K562 (cell line): ENCODE measurements around the gene GLIS2. TPM values are rescaled to one million over a fixed set of nuclear protein-coding genes. Genes with fewer than 3 reads are reported as not detected.
A peak's percentile ranks its signal among the peaks of the same experiment; 100 is the strongest.

Experiments
- CAMTA2 ChIP-seq: fragments of 250-450 bp; sonication (Bioruptor Pico); conservative IDR thresholded peaks from 2 replicates; pipeline ENCODE4 v1.5.1; 2022
- HDGF ChIP-seq: fragments of 450-650 bp; IDR thresholded peaks from 2 replicates; pipeline ENCODE4 v1.6.1; 2016
- ILK ChIP-seq: fragments of 450-650 bp; IDR thresholded peaks from 2 replicates; pipeline ENCODE4 v1.6.1; 2016; ENCODE audit warnings: missing genetic modification characterization, low read depth, mild to moderate bottlenecking, missing compliant biosample characterization, moderate library complexity, borderline replicate concordance
- MAZ ChIP-seq, 2 experiments: fragments of 450-650 bp in 1 of 2; sonication (generic) in 1 of 2; formaldehyde crosslinking; IDR thresholded peaks in 1 of 2; conservative IDR thresholded peaks in 1 of 2; 2 replicates each; pipeline versions ENCODE4 v1.4.0 to v1.5.0; 2020; ENCODE audit warnings: mild to moderate bottlenecking in 1 of 2, missing genetic modification reagents in 1 of 2
- MTA3 ChIP-seq: fragments of 450-650 bp; formaldehyde crosslinking; IDR thresholded peaks from 2 replicates; pipeline ENCODE4 v1.6.1; 2017; ENCODE audit warnings: mild to moderate bottlenecking, borderline replicate concordance
- MTF1 ChIP-seq: fragments of 250-450 bp; sonication (Bioruptor Pico); IDR thresholded peaks from 2 replicates; pipeline ENCODE4 v1.9.0; 2021; ENCODE audit warnings: moderate library complexity, mild to moderate bottlenecking, inconsistent platforms, borderline replicate concordance
- NR4A1 ChIP-seq, 2 experiments: fragments of 250-450 bp in 1 of 2; fragments of 450-650 bp in 1 of 2; sonication (Bioruptor Pico) in 1 of 2; IDR thresholded peaks; 2 replicates each; pipeline versions ENCODE4 v1.4.0 to v1.6.1; 2016 to 2020; ENCODE audit warnings: mild to moderate bottlenecking in 2 of 2, missing compliant biosample characterization in 1 of 2, missing genetic modification characterization in 1 of 2, moderate library complexity in 1 of 2
- OTX1 ChIP-seq: fragments of 450-650 bp; formaldehyde crosslinking; IDR thresholded peaks from 2 replicates; pipeline ENCODE4 v1.4.0; 2022; ENCODE audit warnings: mild to moderate bottlenecking
- POLR2G ChIP-seq: fragments of 200-400 bp; formaldehyde crosslinking; IDR thresholded peaks from 2 replicates; pipeline ENCODE4 v1.6.1; 2017; ENCODE audit warnings: low read depth, mild to moderate bottlenecking, antibody characterized with exemption, low read length, moderate library complexity
- PRMT5 ChIP-seq: sonication (generic); formaldehyde crosslinking; IDR thresholded peaks from 2 replicates; pipeline ENCODE4 v1.5.0; 2020; ENCODE audit warnings: missing genetic modification reagents
- REST ChIP-seq, 2 experiments: fragments of 450-650 bp; formaldehyde crosslinking in 1 of 2; IDR thresholded peaks; 2 replicates each; pipeline versions ENCODE4 v1.4.0 to v1.6.1; 2014 to 2020; ENCODE audit warnings: mild to moderate bottlenecking in 2 of 2, borderline replicate concordance in 1 of 2, low read depth in 1 of 2
- RHOXF2B ChIP-seq: fragments of 250-450 bp; sonication (Bioruptor Pico); conservative IDR thresholded peaks from 2 replicates; pipeline ENCODE4 v1.5.1; 2021
- SOX6 ChIP-seq: fragments of 450-650 bp; IDR thresholded peaks from 2 replicates; pipeline ENCODE4 v1.6.1; 2014; ENCODE audit warnings: mild to moderate bottlenecking
- THRA ChIP-seq: fragments of 450-650 bp; IDR thresholded peaks from 2 replicates; pipeline ENCODE4 v1.6.1; 2017; ENCODE audit warnings: mild to moderate bottlenecking, moderate library complexity
- ZC3H8 ChIP-seq: fragments of 450-650 bp; IDR thresholded peaks from 2 replicates; pipeline ENCODE4 v1.6.1; 2017
- ZFP91 ChIP-seq: sonication (generic); formaldehyde crosslinking; IDR thresholded peaks from 2 replicates; pipeline ENCODE4 v1.8.0; 2022; ENCODE audit warnings: mild to moderate bottlenecking, missing genetic modification reagents
- ZNF584 ChIP-seq: fragments of 200-800 bp; sonication (Bioruptor generic); IDR thresholded peaks from 2 replicates; pipeline ENCODE4 v1.6.1; 2016; ENCODE audit warnings: low read depth, mild to moderate bottlenecking, missing genetic modification characterization, missing compliant biosample characterization
- polyA plus RNA-seq, 8 experiments: library from polyadenylated mRNA; depleted of rRNA in 4 of 8; stranded (reverse) in 5 of 8; unstranded in 3 of 8; fragments of >200 nt; fragmentation: Nextera tagmentation in 2 of 8; fragmentation: Illumina TruSeq in 1 of 8; extraction: Ambion mirVana in 2 of 8; extraction: Trizol in 1 of 8; gene quantifications; 2 replicates each; pipeline versions ENCODE4 v1.2.1 to v1.2.3, GENCODE V29; 2011 to 2014; ENCODE audit warnings: inconsistent platforms in 1 of 8, missing spikeins in 1 of 8
- total RNA-seq, 7 experiments: library from RNA; depleted of rRNA in 6 of 7; stranded (reverse); fragments of >200 nt in 6 of 7; fragmentation: Illumina TruSeq in 2 of 7; extraction: Trizol in 2 of 7; gene quantifications; 2 replicates each; pipeline versions ENCODE4 v1.2.1 to v1.2.3, GENCODE V29; 2011 to 2021; ENCODE audit warnings: low replicate concordance in 1 of 7

Gene GLIS2
- total and polyA plus RNA-seq, 9 of the 15 experiments (the other 6 are each of a cell fraction or from before 2014, with no cell fraction given) = 0.10 to 9.0 (median 0.57) TPM

- TF ChIP-seq ZC3H8 (no peak), REST (IDR thresholded peaks at IDR 0.05; ENCODE audit: borderline replicate concordance) (peak; percentile 61), REST (CRISPR knock-in tag; IDR thresholded peaks at IDR 0.05; ENCODE audit: low read depth) (no peak), ZNF584 (CRISPR knock-in tag) (no peak; the same call in 1 of the 2 replicates), RHOXF2B (CRISPR knock-in tag) (no peak), POLR2G (no peak), ZFP91 (no peak), NR4A1 (CRISPR knock-in tag; IDR thresholded peaks at IDR 0.05) (no peak), NR4A1 (tag; IDR thresholded peaks at IDR 0.05) (no peak), ILK (tag) (no peak), MAZ (CRISPR knock-in tag; conservative IDR thresholded peaks at IDR 0.05 in 1 of 2, IDR thresholded peaks at IDR 0.05 in 1 of 2) (peak; percentile 34 to 72; a peak in 2 of 4 replicates), MTA3 (no peak), MTF1 (CRISPR knock-in tag) (no peak), SOX6 (peak; percentile 27; the same call in 1 of the 2 replicates), OTX1 (CRISPR knock-in tag) (no peak), CAMTA2 (CRISPR knock-in tag) (no peak), PRMT5 (CRISPR knock-in tag) (no peak), THRA (no peak), HDGF (no peak)
Observed at GRCh38 chr16:4370570-4371356, 54.9 kb downstream of the GLIS2 start (continued).
